Muscle of back (tissue), 13 donors: ENCODE data around the gene ST3GAL2. TPM values are rescaled to one million over a fixed set of nuclear protein-coding genes. Genes with fewer than 3 reads are reported as not detected.

Experiments used
- DNase-seq, 3 donors: peaks; one replicate each; pipeline versions ENCODE4 v3.0.0 to v3.0.0-alpha.2; 2013
- long read RNA-seq, 9 donors: transcript quantifications; one replicate each; lab custom pipeline, GENCODE V29; 2026
- polyA plus RNA-seq, 10 donors: library from polyadenylated mRNA; unstranded; fragments of 120-200 nt; gene quantifications; one replicate each; pipeline ENCODE4 v1.2.1, GENCODE V29; 2013; ENCODE audit not compliant: insufficient read length in 10 of 10

The ST3GAL2 gene, protein sequence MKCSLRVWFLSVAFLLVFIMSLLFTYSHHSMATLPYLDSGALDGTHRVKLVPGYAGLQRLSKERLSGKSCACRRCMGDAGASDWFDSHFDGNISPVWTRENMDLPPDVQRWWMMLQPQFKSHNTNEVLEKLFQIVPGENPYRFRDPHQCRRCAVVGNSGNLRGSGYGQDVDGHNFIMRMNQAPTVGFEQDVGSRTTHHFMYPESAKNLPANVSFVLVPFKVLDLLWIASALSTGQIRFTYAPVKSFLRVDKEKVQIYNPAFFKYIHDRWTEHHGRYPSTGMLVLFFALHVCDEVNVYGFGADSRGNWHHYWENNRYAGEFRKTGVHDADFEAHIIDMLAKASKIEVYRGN
- 10 to 100 TPM; 21.6 to 32.3 (median 27.1) TPM for polyA plus RNA-seq
- long read RNA-seq, donor 1, full-length matches to known transcripts, result 4 of 4 reads
- long read RNA-seq, donor 1, partial matches to known transcripts, result 0 of 4 reads
- long read RNA-seq, donor 1, other reads (novel, unspliced or antisense), result 0 of 4 reads
- long read RNA-seq, donor 2, full-length matches to known transcripts, result 5 of 5 reads
- long read RNA-seq, donor 2, partial matches to known transcripts, result 0 of 5 reads
- long read RNA-seq, donor 2, other reads (novel, unspliced or antisense), result 0 of 5 reads
- long read RNA-seq, donor 3, result 0 reads
- long read RNA-seq, donor 4, full-length matches to known transcripts, result 3 of 3 reads
- long read RNA-seq, donor 4, partial matches to known transcripts, result 0 of 3 reads
- long read RNA-seq, donor 4, other reads (novel, unspliced or antisense), result 0 of 3 reads
- long read RNA-seq, donor 5, full-length matches to known transcripts, result 14 of 77 reads
- long read RNA-seq, donor 5, partial matches to known transcripts, result 49 of 77 reads
- long read RNA-seq, donor 5, other reads (novel, unspliced or antisense), result 14 of 77 reads
- long read RNA-seq, donor 6, full-length matches to known transcripts, result 3 of 47 reads
- long read RNA-seq, donor 6, partial matches to known transcripts, result 44 of 47 reads
- long read RNA-seq, donor 6, other reads (novel, unspliced or antisense), result 0 of 47 reads
- long read RNA-seq, donor 7, full-length matches to known transcripts, result 5 of 5 reads
- long read RNA-seq, donor 7, partial matches to known transcripts, result 0 of 5 reads
- long read RNA-seq, donor 7, other reads (novel, unspliced or antisense), result 0 of 5 reads
- long read RNA-seq, donor 8, partial matches to known transcripts, result 5 of 6 reads
- long read RNA-seq, donor 8, other reads (novel, unspliced or antisense), result 0 of 6 reads
- long read RNA-seq, donor 9, partial matches to known transcripts, result 0 of 1 reads
- long read RNA-seq, donor 9, other reads (novel, unspliced or antisense), result 0 of 1 reads

DNA sequence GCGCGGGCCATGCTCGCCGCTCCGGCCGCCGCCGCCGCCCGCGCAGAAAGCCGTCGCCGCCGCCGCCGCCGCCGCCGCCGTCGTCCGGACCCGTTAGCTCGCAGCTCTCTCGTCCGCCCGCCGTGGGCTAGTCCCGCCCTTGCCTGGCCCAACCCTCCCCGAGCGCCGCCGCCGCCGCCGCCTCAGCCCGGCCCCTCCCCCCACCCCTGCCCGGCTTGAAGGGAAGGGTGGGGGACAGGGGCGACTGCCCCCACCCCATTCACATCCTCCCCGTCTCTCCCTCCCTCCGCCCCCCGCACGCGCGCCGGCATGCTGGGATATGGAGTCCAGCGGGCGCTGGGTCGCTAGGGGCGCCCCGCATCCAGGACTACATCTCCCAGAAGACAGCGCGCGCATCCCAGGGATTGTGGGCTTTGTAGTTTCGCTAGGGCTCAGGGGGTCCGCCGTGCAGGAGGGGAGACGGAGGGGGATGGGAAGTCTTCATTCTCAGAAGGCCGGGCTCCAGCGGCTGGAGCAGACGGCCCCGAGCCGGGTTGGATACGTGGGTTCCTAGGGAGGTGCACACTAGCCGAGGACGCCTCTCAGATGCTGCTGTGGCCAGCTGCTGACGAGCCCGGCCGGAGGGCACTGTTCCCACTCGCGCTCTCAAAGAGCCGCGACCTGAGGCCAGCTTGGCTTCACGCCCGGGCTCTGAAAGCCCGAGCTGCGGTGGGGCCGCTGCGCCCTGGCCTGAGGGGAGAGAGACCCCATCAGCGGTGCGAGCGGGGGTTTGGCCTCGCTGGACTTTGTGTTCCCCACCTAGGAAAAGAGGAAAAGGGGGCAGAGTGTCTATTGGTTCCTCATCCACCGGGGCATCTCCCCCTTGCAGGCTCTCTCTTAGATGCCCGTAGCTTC lies at the start of gene ST3GAL2:
Gene ST3GAL2, minus strand, starts transcription at position 132 of the 894 bp plus-strand sequence. CDS start 40,570 bp downstream, outside the sequence.
- peak; percentile 97 to 99 (median 97) for DNase-seq

DNA sequence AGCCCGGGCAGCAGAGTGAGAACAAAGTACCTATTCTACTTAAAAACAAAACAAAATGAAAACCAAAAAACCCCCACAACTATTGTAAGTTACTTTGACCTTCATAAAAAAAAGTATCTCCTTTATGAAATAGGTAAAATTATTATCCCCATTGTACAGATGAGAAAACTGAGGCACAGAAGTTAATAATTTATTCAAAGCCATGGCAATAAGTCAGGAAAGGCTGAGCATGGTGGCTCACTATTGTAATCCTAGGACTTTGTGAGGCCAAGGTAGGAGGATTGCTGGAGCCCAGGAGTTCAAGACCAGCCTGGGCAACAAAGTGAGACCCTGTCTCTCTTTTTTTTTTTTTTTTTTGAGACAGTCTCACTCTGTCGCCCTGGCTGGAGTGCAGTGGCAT lies 46.0 kb upstream of the ST3GAL2 start:
- no peak for DNase-seq

DNA sequence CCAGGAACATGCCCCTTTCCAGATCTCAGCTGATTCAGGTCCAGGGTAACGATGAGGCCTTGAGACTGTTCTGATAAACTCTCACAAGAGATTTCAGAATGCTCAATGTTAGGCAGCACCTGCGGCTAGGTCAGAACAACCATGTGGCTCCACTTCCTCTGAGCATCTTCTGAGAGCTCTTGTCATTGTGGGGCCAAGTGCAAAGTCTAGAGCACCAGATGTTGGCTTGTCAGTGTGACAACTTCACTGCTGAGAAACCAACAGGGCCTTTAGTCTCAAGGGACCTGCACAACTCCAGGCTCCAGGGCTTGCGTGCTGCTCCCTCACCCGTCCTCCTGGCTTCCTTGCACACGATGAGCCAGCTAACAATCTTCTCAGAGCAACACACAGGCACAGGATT lies 44.5 kb upstream of the ST3GAL2 start:
- DNase-seq, result no peak

DNA sequence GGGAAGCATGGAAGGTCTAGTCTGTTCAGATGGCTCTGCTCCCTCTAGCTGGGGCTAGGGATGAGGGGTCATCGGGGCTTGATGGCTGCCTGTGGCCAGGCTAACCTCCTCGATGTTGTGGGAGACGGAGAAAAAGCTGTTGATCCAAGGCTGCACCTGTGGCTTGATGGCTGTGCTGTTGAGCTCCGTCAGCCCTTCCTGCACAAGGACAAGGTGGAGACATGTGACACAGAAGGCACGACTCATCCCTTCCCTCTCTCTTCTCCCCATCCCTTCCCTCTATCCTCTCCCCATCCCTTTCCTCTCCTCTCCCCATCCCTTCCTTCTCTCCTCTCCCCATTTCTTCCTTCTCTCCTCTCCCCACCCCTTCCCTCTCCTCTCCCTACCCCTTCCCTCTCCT lies 43.7 kb upstream of the ST3GAL2 start:
- no peak for DNase-seq

DNA sequence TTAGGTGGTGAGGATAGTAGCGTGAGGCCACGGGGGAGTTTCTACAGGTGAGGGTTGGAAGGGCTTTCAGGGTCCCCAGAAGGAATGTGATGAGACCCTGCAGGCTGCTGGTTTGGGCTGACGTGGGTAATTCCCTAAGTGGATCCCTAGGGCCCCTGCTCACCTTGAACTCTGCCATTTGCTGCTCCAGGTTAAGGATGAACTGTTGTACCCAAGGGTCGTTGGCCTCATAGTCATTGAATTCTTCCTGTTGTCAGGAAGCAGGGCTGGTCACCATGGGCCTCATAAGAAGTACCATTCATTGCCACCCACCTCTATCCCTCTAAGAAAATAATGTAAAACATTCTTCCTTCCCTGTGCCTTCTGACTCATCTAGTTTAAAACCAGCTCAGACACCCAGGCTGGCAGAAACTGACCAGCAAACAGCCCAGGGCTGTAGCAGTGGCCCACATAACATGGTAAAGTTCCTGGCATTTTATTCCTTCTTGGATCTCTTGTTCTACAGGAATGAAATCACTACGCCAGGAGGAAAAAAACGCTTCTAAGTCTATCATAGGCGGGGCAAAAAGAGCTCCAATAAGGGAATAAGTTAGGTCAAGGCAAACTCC lies 43.1 kb upstream of the ST3GAL2 start:
- no peak for DNase-seq

DNA sequence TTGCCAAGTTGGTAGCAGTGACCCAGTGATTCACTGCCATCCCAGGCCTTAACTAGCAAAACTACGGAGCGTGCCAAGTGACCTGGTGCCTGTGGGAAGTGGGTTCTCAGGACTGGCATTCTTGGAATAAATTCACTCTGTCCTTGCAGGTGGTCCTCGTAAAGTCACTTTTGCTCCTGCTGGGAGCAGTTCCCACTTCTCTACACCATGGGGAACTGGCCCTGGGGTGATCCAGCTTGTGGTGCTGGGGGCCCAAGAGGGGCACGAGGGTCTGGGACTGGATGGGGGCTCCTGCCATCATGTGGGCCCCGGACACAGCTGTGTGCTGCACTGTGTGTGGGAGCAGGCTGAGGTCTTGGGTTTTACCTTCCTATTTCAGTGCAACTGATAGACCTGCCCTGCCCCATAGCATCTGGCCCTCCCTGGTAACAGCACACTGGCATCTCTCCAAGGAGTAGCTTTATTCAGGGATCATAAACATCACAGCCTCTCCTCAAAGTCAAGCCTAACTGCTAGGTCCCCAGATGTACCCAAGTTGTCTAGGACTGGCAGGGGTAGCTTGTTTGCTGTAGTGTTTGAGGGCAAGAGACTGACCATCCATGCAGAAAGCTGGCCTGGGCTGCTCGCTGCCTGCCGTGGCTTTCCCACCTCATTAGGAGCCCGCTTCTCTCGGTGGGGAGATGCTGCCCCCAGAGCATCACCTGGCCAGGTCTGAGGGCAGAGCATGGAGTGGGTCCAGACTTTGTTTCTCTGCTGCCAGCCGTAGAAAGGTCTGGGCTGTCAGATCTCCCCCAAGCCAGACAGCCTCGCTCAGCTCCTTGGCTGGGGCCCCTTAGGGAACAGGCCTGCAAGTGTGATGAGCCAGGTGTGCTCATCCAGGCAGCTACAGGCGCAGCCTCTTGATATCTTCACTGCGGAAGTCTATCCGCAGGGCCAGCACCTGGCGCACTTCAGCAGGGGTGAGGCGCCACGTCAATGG lies 41.5 kb upstream of the ST3GAL2 start:
- DNase-seq, result no peak

DNA sequence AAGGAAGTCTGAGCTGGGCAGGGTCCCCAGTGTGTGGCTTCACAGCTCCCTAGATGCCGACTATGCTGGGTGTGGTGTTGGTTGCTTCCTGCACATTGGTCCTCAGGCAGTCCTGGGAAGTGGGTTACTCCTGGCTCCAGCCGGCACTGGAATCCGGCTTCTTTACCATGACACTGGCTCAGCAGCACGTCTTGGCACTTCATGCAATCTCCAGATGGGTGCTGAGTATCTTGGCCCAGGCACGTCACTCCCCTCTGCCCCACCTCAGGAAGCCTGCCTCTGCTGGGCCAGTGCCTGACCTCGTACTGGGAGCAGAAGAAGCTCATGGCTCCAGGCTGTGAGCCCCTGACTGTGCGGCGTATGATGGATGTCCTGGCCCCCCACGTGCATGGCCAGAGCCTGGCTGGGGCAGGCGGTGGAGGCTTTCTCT lies 40.0 kb upstream of the ST3GAL2 start:
- no peak for DNase-seq

DNA sequence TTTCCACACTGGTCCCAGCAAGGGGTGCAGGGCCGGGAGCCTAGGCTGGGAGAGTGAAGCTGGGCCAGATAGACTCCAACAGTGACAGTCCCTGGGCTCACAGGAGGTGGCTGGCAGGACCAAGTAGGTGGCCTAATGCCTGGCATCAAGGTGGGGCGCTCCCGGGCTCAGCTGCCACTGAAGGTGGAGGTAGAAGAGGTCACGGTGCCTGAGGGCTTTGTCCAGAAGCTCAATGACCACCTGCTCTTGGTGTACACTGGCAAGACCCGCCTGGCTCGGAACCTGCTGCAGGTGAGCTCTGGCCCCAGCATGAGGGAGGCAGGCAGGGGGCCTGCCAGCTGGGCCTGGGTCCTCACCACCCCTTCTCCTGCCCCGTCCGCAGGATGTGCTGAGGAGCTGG lies 39.3 kb upstream of the ST3GAL2 start:
- DNase-seq, result no peak

DNA sequence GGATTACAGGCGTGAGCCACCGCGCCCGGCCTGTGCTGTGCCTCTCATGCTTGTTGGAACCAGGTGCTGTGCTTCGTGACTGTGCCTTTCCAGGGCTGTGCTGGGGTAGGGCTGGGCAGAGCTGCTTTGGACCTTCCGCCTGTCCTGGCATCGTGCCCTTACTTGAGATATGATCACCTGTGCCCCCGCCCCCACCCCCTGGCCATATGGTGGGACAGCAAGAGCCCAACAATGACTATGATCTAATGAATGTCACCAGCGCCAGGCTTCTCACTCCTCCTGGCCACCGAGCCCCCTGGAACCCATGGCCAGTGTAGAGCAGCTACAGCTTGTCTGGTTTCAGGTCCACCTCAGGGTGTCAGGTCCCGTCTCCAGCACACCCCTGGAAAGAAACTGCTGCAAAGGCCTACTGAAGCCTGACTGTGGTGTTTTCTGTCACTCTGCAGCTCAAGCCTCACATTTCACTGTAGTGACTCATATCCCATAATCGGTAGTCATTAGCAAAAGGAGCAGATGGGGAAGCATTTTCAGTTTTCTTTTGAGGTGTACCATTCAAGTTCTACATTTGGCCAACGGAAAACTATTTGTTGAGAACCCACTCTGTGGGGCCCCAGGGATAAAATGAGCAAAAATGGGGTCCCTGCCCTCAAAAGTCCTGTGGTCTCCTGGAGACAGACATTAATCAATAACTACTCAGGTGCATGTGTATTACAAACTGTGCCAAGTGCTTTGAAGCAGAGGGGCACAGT lies 37.5 kb upstream of the ST3GAL2 start:
- peak in 2 of 3 donors; percentile 25 to 42 for DNase-seq

DNA sequence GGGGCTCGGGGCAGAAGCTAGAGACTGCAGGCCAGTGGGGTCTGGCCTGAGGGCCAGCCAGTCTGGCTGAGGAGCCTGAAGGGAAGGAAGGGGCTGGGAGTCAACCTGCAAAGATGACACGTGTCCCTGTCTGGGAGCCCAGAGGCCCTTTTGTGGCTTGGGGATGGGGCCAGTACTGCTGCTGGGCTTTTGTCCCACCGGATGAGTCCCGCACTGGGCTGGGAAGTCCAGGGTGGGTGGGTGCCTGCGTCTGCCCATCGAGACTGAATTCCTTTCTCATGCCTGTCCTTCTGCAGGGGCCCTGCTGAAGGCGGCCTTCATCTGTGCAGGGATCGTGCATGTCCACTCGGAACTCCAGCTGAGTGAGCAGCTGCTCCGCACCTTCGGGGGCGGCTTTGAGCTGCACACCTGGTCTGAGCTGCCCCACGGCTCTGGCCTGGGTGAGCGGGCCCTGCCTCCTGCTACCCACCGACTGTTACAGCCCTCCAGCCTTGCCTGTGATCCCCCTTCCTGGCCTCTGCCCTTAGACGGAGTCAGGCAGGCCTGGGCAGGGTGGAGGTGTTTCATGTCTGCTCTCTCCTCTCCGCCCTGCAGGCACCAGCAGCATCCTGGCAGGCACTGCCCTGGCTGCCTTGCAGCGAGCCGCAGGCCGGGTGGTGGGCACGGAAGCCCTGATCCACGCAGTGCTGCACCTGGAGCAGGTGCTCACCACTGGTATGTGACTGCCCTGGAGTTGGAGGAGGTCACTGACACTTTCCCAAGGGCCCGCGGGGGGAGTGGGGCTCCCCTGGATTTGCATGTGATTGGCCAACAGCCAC lies 36.4 kb upstream of the ST3GAL2 start:
- DNase-seq, result no peak

DNA sequence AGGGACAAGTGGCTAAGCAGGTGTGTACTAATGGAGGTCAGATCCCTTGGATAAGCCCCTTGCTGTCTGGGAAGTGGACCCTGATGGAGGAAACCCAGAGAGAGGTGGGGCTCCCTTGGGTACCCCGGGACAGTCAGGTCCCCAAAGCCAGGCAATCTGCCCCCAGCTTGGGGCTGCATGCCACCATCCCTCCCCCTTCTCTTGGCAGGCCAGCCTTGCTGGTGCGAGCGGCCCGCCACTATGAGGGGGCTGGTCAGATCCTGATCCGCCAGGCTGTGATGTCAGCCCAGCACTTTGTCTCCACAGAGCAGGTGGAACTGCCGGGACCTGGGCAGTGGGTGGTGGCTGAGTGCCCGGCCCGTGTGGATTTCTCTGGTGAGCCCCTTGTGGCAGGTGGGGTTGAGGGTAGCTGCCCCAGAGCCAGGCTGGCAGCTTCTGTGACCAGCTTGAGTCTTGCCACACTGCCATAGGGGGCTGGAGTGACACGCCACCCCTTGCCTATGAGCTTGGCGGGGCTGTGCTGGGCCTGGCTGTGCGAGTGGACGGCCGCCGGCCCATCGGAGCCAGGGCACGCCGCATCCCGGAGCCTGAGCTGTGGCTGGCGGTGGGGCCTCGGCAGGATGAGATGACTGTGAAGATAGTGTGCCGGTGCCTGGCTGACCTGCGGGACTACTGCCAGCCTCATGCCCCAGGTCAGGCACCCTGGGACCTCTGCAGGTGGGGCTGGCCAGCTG lies 35.6 kb upstream of the ST3GAL2 start:
- no peak for DNase-seq

DNA sequence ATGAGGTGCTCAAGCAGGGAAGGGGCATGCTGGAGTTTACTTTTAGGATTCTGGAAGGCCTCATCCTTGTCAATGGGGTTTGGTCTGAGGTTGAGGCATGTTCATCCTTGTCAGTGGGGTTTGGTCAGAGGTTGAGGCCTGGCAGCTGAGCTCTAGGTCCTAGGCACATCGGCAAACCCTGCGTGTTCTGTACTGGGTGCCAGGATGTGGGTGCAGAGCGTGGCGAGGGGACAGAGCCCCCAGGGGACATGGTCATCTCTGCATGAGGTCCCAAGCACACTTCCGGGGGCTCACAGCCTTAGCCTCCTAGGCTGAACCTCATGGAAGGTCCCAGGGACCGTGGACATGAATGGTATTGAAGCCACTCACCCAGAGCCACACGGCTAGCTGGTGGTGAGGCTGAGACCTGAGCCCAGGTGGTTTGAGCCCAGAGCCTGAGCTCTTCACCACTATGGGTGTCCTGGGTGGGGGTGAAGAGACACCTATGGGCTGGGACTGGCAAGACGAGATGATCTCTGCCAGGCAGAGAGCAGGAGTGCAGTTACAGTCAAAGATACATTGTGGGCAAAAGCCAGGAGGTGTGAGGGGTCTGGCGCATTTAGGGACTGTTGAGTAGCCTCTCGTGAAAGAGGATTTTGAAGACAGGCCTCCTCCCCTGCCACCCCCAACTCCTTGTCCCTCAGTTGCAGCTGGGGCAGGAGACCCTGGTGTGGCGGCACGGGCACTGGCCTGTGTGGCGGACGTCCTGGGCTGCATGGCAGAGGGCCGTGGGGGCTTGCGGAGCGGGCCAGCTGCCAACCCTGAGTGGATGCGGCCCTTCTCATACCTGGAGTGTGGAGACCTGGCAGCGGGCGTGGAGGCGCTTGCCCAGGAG lies 34.8 kb upstream of the ST3GAL2 start:
- DNase-seq, result no peak

DNA sequence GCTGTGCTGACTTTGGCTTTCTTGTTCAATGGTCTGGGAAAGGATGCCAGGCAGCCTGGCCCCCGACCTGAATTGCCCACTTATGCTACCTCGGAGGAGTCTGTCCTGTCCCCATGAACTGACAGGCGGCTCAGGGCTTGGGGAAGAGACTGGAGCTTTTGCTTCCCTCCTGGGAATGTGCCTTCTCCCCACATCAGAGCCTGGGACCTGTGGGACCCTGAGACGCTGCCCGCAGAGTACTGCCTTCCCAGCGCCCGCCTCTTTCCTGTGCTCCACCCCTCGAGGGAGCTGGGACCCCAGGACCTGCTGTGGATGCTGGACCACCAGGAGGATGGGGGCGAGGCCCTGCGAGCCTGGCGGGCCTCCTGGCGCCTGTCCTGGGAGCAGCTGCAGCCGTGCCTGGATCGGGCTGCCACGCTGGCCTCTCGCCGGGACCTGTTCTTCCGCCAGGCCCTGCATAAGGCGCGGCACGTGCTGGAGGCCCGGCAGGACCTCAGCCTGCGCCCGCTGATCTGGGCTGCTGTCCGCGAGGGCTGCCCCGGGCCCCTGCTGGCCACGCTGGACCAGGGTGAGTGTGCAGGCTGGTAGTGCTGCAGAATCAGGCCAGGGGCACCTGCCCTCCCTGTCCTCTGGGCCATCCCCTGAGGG lies 34.0 kb upstream of the ST3GAL2 start:
- DNase-seq, result no peak

DNA sequence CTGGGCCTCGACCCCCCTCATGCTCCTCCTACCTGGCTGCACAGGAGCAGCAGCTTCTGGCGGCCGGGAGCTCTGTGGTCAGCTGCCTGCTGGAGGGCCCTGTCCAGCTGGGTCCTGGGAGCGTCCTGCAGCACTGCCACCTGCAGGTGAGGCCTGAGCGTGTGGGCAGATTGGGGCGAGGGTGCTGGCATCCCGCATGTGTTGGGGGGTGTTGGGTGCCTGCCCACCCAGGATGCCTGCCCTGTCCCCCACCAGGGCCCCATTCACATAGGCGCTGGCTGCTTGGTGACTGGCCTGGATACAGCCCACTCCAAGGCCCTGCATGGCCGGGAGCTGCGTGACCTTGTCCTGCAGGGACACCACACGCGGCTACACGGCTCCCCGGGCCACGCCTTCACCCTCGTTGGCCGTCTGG lies 32.0 kb upstream of the ST3GAL2 start:
- DNase-seq, result peak in 1 of 3 donors; percentile 51
